Mucosa of stomach (tissue), 1 donor: ENCODE data around the gene TEKT2.

Source experiments
- H3K27me3 ChIP-seq: one replicate; pipeline ENCODE4 v1.7.0; 2013; ENCODE audit warnings: mild to moderate bottlenecking, low read length; ENCODE audit not compliant: control insufficient read depth, insufficient read depth
- H3K36me3 ChIP-seq: one replicate; pipeline ENCODE4 v1.7.0; 2013; ENCODE audit warnings: low read length; ENCODE audit not compliant: control insufficient read depth, insufficient read depth
- H3K4me1 ChIP-seq: one replicate; pipeline ENCODE4 v1.7.0; 2013; ENCODE audit warnings: mild to moderate bottlenecking, low read length; ENCODE audit not compliant: control insufficient read depth, insufficient read depth
- H3K4me3 ChIP-seq: one replicate; pipeline ENCODE4 v1.7.0; 2013; ENCODE audit warnings: low read length
- H3K9ac ChIP-seq: one replicate; pipeline ENCODE4 v1.7.0; 2013; ENCODE audit warnings: mild to moderate bottlenecking, low read length, moderate library complexity
- H3K9me3 ChIP-seq: one replicate; pipeline ENCODE4 v1.7.0; 2013; ENCODE audit warnings: mild to moderate bottlenecking, low read length, moderate library complexity; ENCODE audit not compliant: control insufficient read depth
- donor health status: Pancreatic carcinoma.

The TEKT2 gene

GRCh38 chr1:36083635-36084496, at the start of gene TEKT2:
Gene TEKT2, plus strand, starts transcription at chr1:36084094. Its CDS starts 828 bp downstream, at chr1:36084922.
- H3K36me3 ChIP-seq, result no peaks in the 10 kb centered on the region
- no peaks in the 10 kb centered on the region for H3K9me3 ChIP-seq
- peak within 1 kb of the TSS; percentile 38 for H3K4me3 ChIP-seq
- H3K9ac ChIP-seq, result peak within 1 kb of the TSS; percentile 66
- H3K27me3 ChIP-seq, result peaks cover 20% of the 10 kb centered on the region
- H3K4me1 ChIP-seq, result peaks cover 13% of the 10 kb centered on the region

GRCh38 chr1:36034692-36035091, 49.2 kb upstream of the TEKT2 start:
- H3K9me3 ChIP-seq, result no peaks in the 10 kb centered on the region
- H3K36me3 ChIP-seq, result no peaks in the 10 kb centered on the region
- no peaks in the 10 kb centered on the region for H3K27me3 ChIP-seq
- H3K4me1 ChIP-seq, result no peaks in the 10 kb centered on the region
- no peak overlapping the region for H3K4me3 ChIP-seq
- H3K9ac ChIP-seq, result no peak overlapping the region

GRCh38 chr1:36035154-36035553, 48.7 kb upstream of the TEKT2 start:
- no peaks in the 10 kb centered on the region for H3K4me1 ChIP-seq
- H3K9ac ChIP-seq, result no peak overlapping the region
- no peaks in the 10 kb centered on the region for H3K36me3 ChIP-seq
- H3K4me3 ChIP-seq, result no peak overlapping the region
- H3K9me3 ChIP-seq, result no peaks in the 10 kb centered on the region
- no peaks in the 10 kb centered on the region for H3K27me3 ChIP-seq

GRCh38 chr1:36040238-36040637, 43.7 kb upstream of the TEKT2 start:
- Histone ChIP-seq H3K9me3 (no peaks in the 10 kb centered on the region), H3K27me3 (no peaks in the 10 kb centered on the region), H3K4me1 (no peaks in the 10 kb centered on the region), H3K4me3 (no peak overlapping the region), H3K36me3 (no peaks in the 10 kb centered on the region), H3K9ac (no peak overlapping the region)

GRCh38 chr1:36051821-36052220, 32.1 kb upstream of the TEKT2 start:
- Histone ChIP-seq H3K4me1 (no peaks in the 10 kb centered on the region), H3K27me3 (no peaks in the 10 kb centered on the region), H3K36me3 (no peaks in the 10 kb centered on the region), H3K9ac (no peak overlapping the region), H3K9me3 (no peaks in the 10 kb centered on the region), H3K4me3 (no peak overlapping the region)

- Histone ChIP-seq H3K9me3 (no peaks in the 10 kb centered on the region), H3K4me1 (no peaks in the 10 kb centered on the region), H3K27me3 (no peaks in the 10 kb centered on the region), H3K4me3 (no peak overlapping the region), H3K9ac (no peak overlapping the region), H3K36me3 (no peaks in the 10 kb centered on the region)
Observed at GRCh38 chr1:36053978-36054377, 29.9 kb upstream of the TEKT2 start.

- H3K4me3 ChIP-seq, result no peak overlapping the region
- no peaks in the 10 kb centered on the region for H3K4me1 ChIP-seq
- no peak overlapping the region for H3K9ac ChIP-seq
- no peaks in the 10 kb centered on the region for H3K27me3 ChIP-seq
- H3K9me3 ChIP-seq, result no peaks in the 10 kb centered on the region
- no peaks in the 10 kb centered on the region for H3K36me3 ChIP-seq
Observed at GRCh38 chr1:36055706-36056105, 28.2 kb upstream of the TEKT2 start.

- Histone ChIP-seq H3K4me3 (no peak overlapping the region), H3K27me3 (no peaks in the 10 kb centered on the region), H3K4me1 (no peaks in the 10 kb centered on the region), H3K36me3 (no peaks in the 10 kb centered on the region), H3K9ac (no peak overlapping the region), H3K9me3 (no peaks in the 10 kb centered on the region)
Observed at GRCh38 chr1:36062315-36062714, 21.6 kb upstream of the TEKT2 start.

- Histone ChIP-seq H3K36me3 (no peaks in the 10 kb centered on the region), H3K4me1 (no peaks in the 10 kb centered on the region), H3K4me3 (no peak overlapping the region), H3K27me3 (no peaks in the 10 kb centered on the region), H3K9ac (no peak overlapping the region), H3K9me3 (no peaks in the 10 kb centered on the region)
Observed at GRCh38 chr1:36067871-36068270, 16.0 kb upstream of the TEKT2 start.

GRCh38 chr1:36068866-36069265, 15.0 kb upstream of the TEKT2 start:
- Histone ChIP-seq H3K27me3 (no peaks in the 10 kb centered on the region), H3K4me1 (no peaks in the 10 kb centered on the region), H3K36me3 (no peaks in the 10 kb centered on the region), H3K9me3 (no peaks in the 10 kb centered on the region), H3K4me3 (no peak overlapping the region), H3K9ac (no peak overlapping the region)

GRCh38 chr1:36070349-36070748, 13.5 kb upstream of the TEKT2 start:
- Histone ChIP-seq H3K4me1 (no peaks in the 10 kb centered on the region), H3K27me3 (no peaks in the 10 kb centered on the region), H3K4me3 (no peak overlapping the region), H3K36me3 (no peaks in the 10 kb centered on the region), H3K9ac (no peak overlapping the region), H3K9me3 (no peaks in the 10 kb centered on the region)

- Histone ChIP-seq H3K4me1 (no peaks in the 10 kb centered on the region), H3K9me3 (no peaks in the 10 kb centered on the region)
Observed at GRCh38 chr1:36076979-36077573, 6.8 kb upstream of the TEKT2 start.

More at GRCh38 chr1:36076979-36077573, 6.8 kb upstream of the TEKT2 start:
- Histone ChIP-seq H3K27me3 (peaks cover 2% of the 10 kb centered on the region), H3K4me3 (no peak overlapping the region), H3K36me3 (no peaks in the 10 kb centered on the region), H3K9ac (no peak overlapping the region)
